Cardiac fibroblast (primary cell): Measurements from ENCODE around the gene PLAAT5.

Source experiments
- DNase-seq, 2 donors: peaks; one replicate each; pipeline versions ENCODE4 v3.0.0 to v3.0.0-alpha.2; 2010; ENCODE audit warnings: low read depth in 2 of 2
- H3K4me3 ChIP-seq, 2 donors: replicated peaks in 1 of 2; 1 replicate in 1 of 2; 2 replicates in 1 of 2; pipeline ENCODE4 v1.5.1; 2011; ENCODE audit warnings: low read depth in 2 of 2, low read length in 2 of 2, mild to moderate bottlenecking in 2 of 2, moderate library complexity in 1 of 2
- CTCF ChIP-seq: IDR thresholded peaks from one replicate; pipeline ENCODE4 v1.5.1; 2011; ENCODE audit warnings: low read depth, mild to moderate bottlenecking, low read length, inconsistent platforms

PLAAT5 gene

DNA sequence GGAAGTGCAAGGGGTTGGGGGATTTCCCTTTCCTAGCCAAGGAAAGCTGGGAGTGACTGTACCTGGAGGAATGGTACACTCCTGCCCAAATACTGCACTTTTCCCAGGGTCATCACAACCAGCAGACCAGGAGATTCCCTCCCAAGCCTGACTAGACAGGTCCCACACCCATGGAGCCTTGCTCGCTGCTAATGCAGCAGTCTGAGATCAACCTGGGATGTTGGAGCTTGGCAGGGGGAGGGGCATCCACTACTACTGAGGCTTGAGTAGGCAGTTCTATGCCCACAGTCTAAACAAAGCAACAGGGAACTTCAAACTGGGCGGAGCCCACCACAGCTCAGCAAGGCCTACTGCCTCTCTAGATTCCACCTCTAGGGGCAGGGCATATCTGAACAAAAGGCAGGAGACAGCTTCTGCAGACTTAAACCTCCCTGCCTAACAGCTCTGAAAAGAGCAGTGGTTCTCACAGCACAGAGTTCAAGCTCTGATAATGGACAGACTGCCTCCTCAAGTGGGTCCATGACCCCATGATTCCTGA is 62.9 kb downstream of the PLAAT5 start:
- no peak for TF ChIP-seq CTCF
- no peak overlapping the region for H3K4me3 ChIP-seq
- no peak for DNase-seq

DNA sequence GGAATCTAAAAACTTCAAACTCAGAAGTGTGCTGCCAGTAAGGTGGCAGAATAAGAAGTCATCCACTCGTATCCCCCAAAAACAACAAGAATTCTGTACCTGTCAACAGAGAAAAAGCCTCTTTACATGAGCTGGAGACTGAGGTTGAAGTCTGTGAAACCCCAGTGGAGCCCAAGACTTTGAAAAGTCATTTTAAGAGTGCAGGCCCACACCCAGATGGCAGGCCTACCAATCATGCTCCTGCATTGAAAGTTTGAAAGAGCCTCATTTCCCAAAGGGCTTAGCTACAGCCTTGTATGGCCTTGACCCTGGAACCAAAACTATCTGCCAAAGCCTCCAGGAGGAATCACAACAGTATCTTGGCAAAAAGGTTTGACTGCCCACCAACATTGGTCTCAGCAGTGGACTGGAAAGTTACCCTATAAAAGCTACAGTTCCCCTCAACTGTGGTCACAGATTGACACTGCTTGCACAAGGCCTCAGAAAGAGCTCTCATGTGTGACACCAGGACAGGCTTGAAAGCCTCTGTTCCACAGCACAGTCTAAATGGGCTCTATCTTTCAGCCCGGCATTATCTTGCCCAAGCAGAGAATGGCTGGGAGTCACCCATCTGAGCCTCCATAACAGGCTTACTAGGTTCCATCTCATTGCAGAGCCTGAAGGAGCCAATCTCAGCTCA is 73.7 kb downstream of the PLAAT5 start:
- DNase-seq = no peak
- TF ChIP-seq CTCF = no peak
- H3K4me3 ChIP-seq = no peak overlapping the region
